HepG2 (cell line): ENCODE measurements around the gene TEDC1. TPM values are rescaled to one million over a fixed set of nuclear protein-coding genes. Genes with fewer than 3 reads are reported as not detected.

Experiments used
- ARID3A ChIP-seq: IDR thresholded peaks from 2 replicates; pipeline ENCODE4 v1.6.1; 2012; ENCODE audit warnings: low read depth, low read length, improper control_type of control experiment
- GZF1 ChIP-seq: sonication (generic); formaldehyde crosslinking; IDR thresholded peaks from 2 replicates; pipeline ENCODE4 v1.5.1; 2020; ENCODE audit warnings: mild to moderate bottlenecking, missing genetic modification reagents
- MEF2D ChIP-seq: sonication (generic); formaldehyde crosslinking; IDR thresholded peaks from 2 replicates; pipeline ENCODE4 v1.5.1; 2020; ENCODE audit warnings: mild to moderate bottlenecking, missing genetic modification reagents
- MTA1 ChIP-seq: sonication (generic); formaldehyde crosslinking; IDR thresholded peaks from 2 replicates; pipeline ENCODE4 v1.4.0; 2020; ENCODE audit warnings: missing genetic modification reagents, mild to moderate bottlenecking, borderline replicate concordance
- MXD3 ChIP-seq: IDR thresholded peaks from 2 replicates; pipeline ENCODE4 v1.6.1; 2016; ENCODE audit warnings: mild to moderate bottlenecking, missing biosample characterization, missing genetic modification reagents
- SALL1 ChIP-seq: sonication (generic); formaldehyde crosslinking; IDR thresholded peaks from 2 replicates; pipeline ENCODE4 v1.8.0; 2022; ENCODE audit warnings: mild to moderate bottlenecking, missing genetic modification reagents
- ZNF354B ChIP-seq: sonication (generic); formaldehyde crosslinking; IDR thresholded peaks from 2 replicates; pipeline ENCODE4 v1.8.0; 2022; ENCODE audit warnings: mild to moderate bottlenecking, missing genetic modification reagents
- ZNF746 ChIP-seq: sonication (generic); formaldehyde crosslinking; IDR thresholded peaks from 2 replicates; pipeline ENCODE4 v1.8.0; 2022; ENCODE audit warnings: mild to moderate bottlenecking, missing genetic modification reagents
- ZSCAN21 ChIP-seq: sonication (generic); formaldehyde crosslinking; IDR thresholded peaks from 2 replicates; pipeline ENCODE4 v1.8.0; 2022; ENCODE audit warnings: mild to moderate bottlenecking, missing genetic modification reagents, moderate library complexity, borderline replicate concordance
- polyA plus RNA-seq, 8 experiments: library from polyadenylated mRNA; depleted of rRNA in 3 of 8; stranded (reverse) in 7 of 8; unstranded in 1 of 8; fragments of >200 nt; fragmentation: Illumina TruSeq in 4 of 8; extraction: Trizol in 4 of 8; gene quantifications; 2 replicates each; pipeline versions ENCODE4 v1.2.1 to v1.2.3, GENCODE V29; 2011 to 2016; ENCODE audit warnings: low read depth in 4 of 8, missing spikeins in 1 of 8, mixed read lengths in 1 of 8; ENCODE audit not compliant: insufficient read depth in 1 of 8
- total RNA-seq, 5 experiments: library from RNA; depleted of rRNA; stranded (reverse); fragments of >200 nt; fragmentation: Illumina TruSeq; extraction: Trizol; gene quantifications; 2 replicates each; pipeline ENCODE4 v1.2.3, GENCODE V29; 2016; ENCODE audit warnings: low read depth in 1 of 5
- TF ChIP-seq, protein P1 (sequence below): sonication (generic); formaldehyde crosslinking; IDR thresholded peaks from 2 replicates; pipeline ENCODE4 v1.4.0; 2020; ENCODE audit warnings: mild to moderate bottlenecking, missing genetic modification reagents
- TF ChIP-seq, protein P2 (sequence below): sonication (generic); formaldehyde crosslinking; IDR thresholded peaks from 2 replicates; pipeline ENCODE4 v1.8.1; 2023; ENCODE audit warnings: missing genetic modification reagents, mild to moderate bottlenecking, borderline replicate concordance
- TF ChIP-seq, protein P3 (sequence below): sonication (generic); formaldehyde crosslinking; conservative IDR thresholded peaks from 2 replicates; pipeline ENCODE4 v1.8.1; 2023; ENCODE audit warnings: missing genetic modification reagents
- TF ChIP-seq, protein P4 (sequence below): sonication (generic); formaldehyde crosslinking; IDR thresholded peaks from 2 replicates; pipeline ENCODE4 v1.4.0; 2020; ENCODE audit warnings: missing genetic modification reagents
- TF ChIP-seq, protein P5 (sequence below): sonication (generic); formaldehyde crosslinking; IDR thresholded peaks from 2 replicates; pipeline ENCODE4 v1.9.0; 2021; ENCODE audit warnings: missing genetic modification reagents, borderline replicate concordance

Gene TEDC1
- total and polyA plus RNA-seq, 2 of the 13 experiments (the other 11 are each of a cell fraction or from before 2014, with no cell fraction given): 5.7 to 27.4 TPM

DNA sequence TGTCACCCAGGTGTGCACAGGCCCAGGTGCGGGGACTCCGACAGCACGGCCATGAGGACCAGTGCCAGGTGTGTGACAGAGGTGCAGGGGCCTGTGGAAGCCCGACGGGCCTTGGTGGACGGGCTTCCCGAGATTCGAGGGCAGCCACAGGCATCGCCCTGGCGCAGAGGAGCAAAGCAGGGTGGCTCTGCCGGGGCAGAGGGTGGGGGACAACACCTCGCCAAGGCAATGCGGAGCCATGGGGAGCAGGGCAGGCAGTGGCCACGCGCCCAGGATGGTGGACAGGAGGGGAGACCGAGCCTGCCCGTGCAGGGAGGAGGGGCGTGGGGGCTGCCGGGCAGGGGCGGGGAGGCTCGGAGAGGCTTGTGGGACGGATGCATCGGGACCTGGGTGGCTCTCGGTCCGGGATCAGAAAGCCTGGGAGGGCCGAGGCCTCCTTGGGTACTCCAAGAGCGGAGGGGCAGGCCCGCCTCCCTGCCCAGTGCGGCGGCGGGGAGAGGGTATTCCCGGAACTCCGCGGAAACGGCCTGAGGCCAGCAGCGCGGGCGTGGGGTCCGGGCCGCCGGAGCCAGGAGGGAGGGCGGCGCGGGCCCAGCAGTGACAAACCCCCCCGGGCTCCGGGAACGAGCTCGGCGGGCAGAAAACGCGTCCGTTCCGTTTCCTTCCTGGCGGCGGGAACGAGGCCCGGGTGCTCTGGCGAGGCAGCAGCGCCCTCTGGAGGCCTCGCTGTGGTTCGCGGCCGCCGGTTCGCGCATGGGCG lies 37.0 kb downstream of the TEDC1 start (continued):
- TF ChIP-seq MXD3 (CRISPR knock-in tag): no peak; the same call in 1 of the 2 replicates
- TF ChIP-seq, protein P1, sequence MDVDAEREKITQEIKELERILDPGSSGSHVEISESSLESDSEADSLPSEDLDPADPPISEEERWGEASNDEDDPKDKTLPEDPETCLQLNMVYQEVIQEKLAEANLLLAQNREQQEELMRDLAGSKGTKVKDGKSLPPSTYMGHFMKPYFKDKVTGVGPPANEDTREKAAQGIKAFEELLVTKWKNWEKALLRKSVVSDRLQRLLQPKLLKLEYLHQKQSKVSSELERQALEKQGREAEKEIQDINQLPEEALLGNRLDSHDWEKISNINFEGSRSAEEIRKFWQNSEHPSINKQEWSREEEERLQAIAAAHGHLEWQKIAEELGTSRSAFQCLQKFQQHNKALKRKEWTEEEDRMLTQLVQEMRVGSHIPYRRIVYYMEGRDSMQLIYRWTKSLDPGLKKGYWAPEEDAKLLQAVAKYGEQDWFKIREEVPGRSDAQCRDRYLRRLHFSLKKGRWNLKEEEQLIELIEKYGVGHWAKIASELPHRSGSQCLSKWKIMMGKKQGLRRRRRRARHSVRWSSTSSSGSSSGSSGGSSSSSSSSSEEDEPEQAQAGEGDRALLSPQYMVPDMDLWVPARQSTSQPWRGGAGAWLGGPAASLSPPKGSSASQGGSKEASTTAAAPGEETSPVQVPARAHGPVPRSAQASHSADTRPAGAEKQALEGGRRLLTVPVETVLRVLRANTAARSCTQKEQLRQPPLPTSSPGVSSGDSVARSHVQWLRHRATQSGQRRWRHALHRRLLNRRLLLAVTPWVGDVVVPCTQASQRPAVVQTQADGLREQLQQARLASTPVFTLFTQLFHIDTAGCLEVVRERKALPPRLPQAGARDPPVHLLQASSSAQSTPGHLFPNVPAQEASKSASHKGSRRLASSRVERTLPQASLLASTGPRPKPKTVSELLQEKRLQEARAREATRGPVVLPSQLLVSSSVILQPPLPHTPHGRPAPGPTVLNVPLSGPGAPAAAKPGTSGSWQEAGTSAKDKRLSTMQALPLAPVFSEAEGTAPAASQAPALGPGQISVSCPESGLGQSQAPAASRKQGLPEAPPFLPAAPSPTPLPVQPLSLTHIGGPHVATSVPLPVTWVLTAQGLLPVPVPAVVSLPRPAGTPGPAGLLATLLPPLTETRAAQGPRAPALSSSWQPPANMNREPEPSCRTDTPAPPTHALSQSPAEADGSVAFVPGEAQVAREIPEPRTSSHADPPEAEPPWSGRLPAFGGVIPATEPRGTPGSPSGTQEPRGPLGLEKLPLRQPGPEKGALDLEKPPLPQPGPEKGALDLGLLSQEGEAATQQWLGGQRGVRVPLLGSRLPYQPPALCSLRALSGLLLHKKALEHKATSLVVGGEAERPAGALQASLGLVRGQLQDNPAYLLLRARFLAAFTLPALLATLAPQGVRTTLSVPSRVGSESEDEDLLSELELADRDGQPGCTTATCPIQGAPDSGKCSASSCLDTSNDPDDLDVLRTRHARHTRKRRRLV: no peak
- TF ChIP-seq GZF1 (CRISPR knock-in tag): no peak
- TF ChIP-seq ZNF746 (CRISPR knock-in tag): peak; percentile 22; the same call in 1 of the 2 replicates
- TF ChIP-seq ARID3A: no peak
- no peak for TF ChIP-seq MEF2D
- TF ChIP-seq, protein P2, sequence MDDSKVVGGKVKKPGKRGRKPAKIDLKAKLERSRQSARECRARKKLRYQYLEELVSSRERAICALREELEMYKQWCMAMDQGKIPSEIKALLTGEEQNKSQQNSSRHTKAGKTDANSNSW (CRISPR knock-in tag): no peak
- TF ChIP-seq, protein P3, sequence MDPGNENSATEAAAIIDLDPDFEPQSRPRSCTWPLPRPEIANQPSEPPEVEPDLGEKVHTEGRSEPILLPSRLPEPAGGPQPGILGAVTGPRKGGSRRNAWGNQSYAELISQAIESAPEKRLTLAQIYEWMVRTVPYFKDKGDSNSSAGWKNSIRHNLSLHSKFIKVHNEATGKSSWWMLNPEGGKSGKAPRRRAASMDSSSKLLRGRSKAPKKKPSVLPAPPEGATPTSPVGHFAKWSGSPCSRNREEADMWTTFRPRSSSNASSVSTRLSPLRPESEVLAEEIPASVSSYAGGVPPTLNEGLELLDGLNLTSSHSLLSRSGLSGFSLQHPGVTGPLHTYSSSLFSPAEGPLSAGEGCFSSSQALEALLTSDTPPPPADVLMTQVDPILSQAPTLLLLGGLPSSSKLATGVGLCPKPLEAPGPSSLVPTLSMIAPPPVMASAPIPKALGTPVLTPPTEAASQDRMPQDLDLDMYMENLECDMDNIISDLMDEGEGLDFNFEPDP (CRISPR knock-in tag): no peak
- TF ChIP-seq, protein P4, sequence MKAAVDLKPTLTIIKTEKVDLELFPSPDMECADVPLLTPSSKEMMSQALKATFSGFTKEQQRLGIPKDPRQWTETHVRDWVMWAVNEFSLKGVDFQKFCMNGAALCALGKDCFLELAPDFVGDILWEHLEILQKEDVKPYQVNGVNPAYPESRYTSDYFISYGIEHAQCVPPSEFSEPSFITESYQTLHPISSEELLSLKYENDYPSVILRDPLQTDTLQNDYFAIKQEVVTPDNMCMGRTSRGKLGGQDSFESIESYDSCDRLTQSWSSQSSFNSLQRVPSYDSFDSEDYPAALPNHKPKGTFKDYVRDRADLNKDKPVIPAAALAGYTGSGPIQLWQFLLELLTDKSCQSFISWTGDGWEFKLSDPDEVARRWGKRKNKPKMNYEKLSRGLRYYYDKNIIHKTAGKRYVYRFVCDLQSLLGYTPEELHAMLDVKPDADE (CRISPR knock-in tag): no peak
- TF ChIP-seq SALL1: peak; percentile 72
- no peak for TF ChIP-seq ZNF354B (CRISPR knock-in tag)
- 0 out of 2 replicates have a peak, but pooled peaks have one; percentile 54 for TF ChIP-seq MTA1 (CRISPR knock-in tag)
- TF ChIP-seq, protein P5, sequence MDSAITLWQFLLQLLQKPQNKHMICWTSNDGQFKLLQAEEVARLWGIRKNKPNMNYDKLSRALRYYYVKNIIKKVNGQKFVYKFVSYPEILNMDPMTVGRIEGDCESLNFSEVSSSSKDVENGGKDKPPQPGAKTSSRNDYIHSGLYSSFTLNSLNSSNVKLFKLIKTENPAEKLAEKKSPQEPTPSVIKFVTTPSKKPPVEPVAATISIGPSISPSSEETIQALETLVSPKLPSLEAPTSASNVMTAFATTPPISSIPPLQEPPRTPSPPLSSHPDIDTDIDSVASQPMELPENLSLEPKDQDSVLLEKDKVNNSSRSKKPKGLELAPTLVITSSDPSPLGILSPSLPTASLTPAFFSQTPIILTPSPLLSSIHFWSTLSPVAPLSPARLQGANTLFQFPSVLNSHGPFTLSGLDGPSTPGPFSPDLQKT: no peak
- peak; percentile 78 for TF ChIP-seq ZSCAN21
